Inflammatory macrophage (primary cell): ENCODE measurements around the gene TLR5.

Source experiments
- DNase-seq, 2 donors: peaks; one replicate each; pipeline ENCODE4 v3.0.0-alpha.2; 2020 to 2022

TLR5 gene

DNA sequence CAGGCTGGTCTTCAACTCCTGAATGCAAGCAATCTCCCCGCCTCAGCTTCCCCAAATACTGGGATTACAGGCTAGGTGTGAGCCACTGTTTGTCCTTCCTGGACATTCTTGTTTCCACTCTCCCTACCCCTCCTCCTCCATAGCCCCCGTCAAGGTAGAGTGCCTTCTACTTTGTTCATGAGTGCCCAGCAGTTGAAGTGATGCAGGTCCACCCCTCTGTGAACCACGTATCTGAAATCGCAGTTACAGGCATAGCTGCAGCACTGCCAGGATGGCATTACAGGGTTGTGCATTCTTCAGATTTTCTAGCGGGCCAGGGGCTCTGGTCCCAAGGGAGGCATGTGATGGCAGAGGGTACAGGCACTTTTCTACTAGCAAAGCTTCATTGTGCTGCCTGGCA, 7.4 kb upstream of the TLR5 start:
- DNase-seq: no peak

DNA sequence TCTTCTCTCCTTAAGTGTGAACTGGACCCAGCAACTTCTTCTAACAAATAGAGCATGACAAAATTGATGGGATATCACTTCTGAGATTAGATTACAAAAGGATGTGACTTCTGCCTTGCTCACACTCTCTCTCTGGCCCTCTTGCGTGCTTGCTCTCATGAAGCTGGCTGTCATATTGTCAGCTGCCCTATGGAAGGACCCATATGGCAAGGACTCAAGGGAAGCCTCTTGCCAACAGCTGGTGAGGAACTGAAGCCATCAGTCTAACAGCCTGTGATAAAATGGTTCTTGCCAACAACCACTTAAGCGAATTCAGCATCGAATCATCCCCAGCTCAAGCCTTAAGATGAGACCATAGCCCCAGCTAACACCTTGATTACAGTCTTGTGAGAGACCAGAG, 4.8 kb upstream of the TLR5 start:
- no peak for DNase-seq

DNA sequence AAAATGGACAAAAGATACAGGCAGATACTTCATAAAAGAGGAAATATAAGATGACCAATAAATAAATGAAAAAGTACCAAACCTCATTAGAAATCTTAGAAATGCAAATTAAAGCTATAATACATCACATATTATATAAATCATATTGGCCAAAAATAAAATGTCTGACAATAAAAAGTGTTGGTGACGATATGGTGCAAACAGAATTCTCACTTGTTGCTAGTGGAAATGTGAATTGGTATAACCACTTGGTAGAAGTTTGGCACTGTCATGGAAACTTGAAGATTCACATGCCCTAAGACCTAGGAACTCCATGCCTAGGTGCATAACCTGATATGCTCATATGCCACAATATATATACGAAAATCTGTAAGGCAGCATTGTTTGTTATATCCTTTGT, 4.4 kb upstream of the TLR5 start:
- no peak for DNase-seq

DNA sequence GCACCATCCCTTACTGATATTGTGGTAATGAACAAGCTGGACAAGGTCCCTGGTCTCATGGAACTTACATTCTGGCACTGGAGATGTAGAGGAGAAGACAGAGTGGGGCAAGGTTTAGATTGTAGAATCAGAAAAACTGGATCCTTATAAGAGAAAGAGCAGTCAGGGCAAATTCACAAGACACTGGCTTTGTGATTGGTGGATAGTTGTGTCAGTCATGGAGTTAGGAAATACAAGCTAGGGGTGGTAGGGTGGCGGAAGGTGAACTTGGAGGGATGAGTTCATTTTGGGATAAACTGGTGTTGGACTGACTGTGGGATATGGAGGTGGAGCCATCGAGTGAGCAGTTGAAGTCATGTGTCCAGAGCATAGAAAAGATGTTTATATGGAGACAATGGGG, 3.7 kb upstream of the TLR5 start:
- no peak for DNase-seq

DNA sequence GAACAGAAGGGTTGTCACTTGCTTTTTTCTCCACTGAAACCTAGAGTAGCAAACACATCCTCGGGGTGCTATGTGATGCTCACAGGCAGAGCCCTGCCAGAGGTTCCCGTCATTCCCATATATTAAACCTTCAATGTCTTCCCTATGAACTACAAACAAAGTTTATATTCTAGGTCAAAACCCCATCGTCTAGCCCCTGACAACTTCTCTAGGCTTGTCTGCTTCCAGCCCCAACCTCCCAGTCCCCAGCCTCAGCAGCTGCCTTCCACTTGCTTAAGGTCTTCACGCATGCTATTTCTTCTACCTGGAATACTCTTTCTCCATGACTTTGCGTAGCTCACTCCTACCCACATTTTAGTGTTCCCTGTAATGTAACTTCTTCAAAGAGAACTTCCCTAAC, 1.9 kb upstream of the TLR5 start:
- no peak for DNase-seq

DNA sequence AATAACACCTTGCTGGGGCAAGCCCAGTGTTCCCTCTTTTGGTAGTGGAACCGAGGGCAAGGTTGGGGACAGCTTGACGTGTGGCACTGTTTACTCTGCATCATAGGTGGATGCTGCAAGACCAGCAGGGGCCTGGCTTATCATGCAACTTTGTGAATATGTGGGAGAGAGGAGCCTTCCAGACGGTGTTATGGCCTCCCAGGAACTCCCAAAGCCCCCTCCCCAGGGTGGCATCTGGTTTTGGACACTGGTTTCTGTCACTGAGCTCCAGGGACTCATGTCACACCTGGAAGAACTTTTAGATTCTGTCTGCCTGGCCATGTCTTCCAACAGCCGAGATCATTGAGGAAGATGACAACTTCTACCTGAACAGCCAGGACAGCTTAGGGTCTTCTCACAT, 1.4 kb upstream of the TLR5 start:
- no peak for DNase-seq

DNA sequence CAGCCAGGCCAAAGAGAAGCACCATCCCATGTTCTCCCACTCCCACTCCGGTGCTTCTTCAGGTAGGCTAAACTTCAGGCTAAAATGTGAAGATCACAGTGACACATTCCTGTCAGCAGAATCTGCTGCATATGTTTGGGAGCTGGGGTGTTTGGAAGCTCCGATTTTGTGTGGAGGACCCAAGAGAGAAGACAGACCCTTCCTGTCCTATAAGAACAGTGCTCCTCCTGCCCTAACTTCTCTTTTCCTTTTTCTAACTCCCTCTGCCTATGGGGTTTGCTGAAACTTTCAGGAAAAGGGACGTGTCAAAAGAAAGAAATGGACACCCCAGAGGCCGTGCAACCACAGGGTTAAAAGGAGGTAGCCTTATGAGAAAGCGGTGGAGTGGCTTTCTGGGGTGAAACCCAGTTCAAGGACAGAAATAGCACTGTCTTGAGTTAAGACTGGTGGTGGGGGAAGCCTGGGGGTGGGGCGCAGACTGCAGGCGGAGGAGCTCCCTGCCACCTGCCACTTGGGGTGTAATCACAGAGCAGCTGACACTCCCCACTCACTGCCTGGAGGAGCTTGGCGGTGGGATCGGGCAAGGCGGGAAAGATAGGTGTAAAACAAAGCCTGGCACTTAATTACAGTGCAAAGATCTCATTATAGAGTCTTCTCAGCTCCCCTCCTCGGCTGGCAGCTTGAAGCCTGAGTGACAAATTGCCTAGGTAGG, 645 bp upstream of the TLR5 start:
- peak; percentile 54 to 70 for DNase-seq

DNA sequence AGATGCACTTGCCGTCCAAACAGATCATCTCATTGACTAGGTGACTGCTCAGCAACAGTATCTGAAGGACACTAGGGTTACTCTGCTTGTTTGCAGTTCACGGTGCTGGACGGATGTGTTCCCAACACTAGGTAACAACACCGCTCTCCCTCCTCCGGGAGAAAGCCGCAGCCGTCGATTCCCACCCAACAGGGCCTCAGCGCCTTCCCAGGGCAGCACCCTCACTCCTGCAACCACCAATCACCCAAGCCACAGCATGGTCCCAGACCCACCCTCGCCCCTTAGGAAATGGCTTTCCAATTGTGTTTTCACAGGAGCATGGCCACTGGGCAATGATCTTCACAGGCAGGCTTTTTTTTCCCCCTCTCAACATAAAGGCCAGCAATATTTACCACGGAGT, 779 bp downstream of the TLR5 start:
- no peak for DNase-seq

DNA sequence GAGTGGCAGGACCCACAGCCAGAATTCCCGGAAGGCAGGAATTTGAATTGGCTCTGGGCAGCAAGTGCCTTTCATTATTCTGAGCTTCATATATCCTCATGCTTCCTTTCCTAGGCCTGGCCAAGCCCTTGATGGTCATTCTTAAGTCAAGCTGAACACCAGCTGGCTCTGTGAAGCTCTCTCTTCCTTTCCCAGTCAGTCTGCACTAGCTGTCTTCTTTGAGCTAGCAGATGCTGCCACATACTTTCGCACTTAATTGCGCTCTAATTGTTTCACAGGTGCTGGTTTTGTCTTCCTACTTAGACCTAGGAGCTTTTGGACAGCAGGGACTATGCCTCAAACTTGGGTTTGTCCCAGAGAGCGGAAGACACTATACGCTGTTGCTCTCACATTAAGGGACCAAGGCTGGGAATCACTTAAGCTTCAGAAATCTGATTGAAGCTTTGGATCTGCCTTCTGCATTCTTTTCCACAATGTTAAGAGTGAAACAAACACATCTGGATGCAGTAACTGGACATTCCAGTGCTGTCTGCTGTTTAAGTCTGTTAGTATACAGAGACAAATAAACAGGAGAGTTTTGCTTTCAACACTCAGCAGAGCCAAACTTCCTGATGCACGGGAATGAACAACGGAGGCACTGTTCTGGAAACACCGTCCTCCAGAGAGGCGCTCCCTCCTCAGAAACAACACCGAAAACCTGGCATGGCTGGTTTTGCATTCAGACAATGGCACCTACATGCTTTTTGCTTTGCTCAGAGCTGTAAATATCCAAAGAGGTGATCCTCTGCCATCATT, 2.2 kb downstream of the TLR5 start:
- DNase-seq: no peak

DNA sequence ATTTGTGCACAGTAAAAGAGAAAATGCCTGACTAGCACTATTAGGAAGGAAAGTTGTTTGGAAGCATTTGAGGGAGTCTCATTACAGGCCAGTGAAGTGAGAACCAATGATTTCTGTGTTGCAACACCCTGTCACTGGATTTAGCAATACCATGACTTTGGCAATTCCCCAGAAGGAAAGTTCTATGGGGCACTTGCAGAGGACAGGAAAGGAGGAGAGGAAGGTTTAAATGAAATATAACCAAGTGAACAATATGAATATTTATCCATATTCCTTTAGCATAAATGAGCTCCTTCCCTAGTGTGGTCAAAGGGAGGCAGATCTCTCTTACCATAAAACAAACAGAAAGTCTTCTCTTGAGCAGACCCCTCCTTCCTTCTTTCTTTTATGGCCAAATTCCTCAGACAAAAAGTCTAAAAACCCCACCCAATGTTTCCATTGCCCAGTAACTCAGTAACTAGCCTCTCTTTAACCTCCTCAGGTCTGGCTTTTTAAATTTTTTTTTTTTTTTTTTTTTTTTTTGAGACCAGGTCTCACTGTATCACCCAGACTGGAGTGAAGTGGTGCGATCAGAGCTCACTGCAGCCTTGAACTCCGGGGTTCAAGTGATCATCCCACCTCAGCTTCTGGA, 5.5 kb downstream of the TLR5 start:
- DNase-seq: peak; percentile 78 to 88

DNA sequence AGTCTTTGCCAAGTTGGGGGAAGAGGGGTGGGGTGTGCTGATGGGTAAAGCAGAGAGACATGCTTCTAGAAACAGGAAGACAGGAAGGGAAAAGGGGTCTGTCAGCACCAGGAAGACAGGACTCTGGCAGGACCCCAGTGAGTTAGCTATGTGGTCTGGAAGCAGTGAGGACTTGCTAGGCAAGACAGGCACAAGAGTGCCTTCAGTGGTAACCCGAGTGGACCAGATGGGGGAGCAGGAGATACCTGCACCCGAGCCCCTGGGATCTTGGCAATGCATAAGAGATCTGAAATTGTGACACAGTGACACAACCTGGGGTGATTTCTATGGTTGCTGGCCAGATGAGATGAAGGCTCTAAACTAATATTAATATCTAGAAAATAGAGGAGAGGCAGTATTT, 7.0 kb downstream of the TLR5 start:
- DNase-seq: no peak

DNA sequence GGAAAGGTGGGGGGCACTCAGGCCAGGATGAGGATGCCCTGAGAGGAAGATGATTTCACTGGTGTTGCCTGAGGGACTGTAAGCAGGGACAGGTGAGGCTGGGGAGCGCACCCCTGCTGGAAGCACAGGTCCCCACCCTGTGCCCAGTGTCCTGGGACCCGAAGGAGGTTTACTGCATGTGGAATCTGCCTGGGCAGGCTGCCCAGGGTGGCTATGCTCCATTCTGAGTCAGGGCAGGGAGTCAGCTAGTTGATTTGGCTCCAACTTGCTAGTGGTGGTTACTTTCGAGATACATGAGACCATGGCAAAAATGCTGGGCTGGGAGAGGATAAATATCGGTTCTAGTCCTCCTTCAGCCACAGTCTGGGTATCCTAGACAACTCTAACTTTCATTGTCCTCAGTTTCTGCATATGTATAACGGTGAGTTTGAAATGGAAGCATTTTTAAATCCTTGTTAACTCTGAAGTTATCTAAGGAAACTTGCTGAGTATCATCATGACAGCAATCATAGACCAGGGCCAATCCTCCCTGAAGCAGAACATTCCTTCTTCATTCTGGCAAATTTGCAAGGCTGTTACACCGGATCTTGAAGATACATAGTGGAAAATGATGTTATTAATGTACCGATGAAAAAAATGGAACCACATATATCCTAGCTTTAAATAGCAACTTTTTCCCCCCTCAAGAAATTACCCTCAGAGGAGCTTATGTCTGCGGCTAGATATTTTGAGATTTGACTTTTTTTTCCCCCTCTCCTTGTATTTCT, 7.7 kb downstream of the TLR5 start:
- no peak for DNase-seq

DNA sequence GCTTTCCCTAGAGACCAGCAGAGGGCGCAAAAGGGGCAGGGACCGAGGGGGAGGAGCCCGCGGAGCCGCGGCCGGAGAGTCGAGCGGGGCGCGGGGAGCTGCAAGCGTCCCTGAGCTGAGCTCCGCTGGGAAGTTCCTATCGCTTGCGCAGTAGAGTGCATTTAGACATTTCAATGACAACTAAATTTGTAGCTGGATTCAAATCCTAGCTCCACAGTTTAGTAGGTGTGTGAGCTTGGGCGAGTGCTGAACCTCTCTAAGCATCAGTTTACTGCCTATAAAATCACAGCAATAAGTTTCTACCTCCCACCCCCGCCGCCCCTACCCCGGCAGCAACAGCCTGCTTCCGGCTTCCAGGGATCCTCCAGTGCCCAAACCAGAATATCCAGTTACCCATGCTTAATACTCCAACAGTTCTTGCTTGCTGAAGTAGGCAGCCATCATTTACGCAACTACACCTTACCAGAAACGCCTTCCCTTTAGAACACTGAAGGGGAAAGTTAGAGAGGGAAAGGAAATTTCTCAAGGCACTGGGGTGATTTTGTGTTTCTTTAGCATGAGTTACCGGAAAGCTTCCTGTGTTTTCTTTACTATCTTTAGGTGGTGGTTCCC, 9.1 kb downstream of the TLR5 start:
- peak; percentile 86 to 89 for DNase-seq

DNA sequence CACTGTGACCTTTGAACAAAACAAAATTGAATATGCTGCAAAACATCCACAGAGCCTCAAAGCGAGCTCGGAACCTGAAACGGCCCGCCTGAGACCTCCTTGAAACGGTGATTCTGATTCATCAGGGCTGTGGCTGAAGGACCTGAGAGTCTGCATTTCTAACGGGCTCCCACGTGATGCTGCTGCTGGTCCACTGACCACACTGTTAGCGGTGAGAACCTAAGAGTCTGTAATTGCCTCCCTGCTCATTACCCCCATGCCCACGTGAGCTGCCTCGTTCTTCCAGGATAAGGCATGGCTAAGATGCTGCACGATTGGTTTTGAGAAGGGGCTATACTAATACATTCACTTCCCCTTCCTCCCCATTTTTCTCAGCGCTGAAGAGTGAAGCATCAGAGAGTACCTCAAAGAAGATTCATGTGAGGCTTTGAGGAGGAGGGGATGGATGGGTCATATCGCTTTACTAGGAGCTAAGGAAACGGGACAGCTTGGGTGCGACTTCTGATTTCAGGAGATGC, 9.7 kb downstream of the TLR5 start:
- no peak for DNase-seq

DNA sequence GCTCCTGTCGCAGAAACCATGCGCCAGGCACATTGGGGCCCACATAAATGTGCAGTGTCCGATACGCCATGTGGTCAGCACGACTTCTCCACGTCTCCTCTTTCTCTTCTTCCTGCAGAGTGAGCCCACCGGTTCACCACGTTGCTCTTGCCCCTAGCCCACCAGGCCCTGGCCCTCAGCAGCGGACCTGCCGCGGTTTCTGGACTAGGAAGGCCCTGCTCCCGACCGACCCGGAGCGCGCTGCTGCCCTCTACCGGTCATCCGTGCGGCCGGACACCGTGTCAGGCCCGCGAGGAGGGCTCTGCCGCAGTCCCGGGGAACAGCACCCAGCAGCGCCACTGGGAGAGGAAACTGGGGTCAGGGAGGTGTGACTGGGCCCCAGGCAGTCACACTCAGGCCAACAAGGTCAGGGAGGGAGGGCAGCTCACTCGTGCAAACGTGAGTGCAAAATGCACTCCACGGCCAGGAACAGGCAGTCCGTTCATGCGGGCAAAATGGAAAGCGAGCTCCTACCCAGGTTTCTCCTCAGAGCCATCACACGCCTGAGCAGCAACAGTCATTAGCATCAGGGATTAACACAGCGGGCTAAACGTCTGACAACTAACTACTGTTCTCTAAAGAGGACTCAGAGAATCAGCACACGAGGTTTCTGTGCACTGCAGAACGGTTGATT, 13.7 kb downstream of the TLR5 start:
- peak; percentile 55 to 63 for DNase-seq

DNA sequence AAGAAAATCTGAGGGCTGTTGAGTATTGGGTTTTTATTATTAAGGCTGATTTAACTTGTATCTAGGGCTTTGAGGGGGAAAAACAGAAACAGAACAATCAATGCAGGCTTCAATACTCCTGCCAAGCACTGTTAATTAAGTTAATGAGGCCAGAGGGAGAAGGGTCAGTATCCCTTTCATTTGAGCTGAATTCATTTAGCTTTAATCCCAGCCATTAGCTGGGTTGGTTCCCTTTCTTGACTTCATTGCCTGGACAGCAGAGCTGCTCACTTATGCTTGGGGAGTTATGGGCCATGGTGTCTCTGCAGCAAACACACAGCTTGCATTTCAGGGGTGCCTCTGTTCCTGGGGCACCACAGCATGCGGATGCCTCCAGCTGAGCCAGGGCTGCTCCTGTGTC, 16.3 kb downstream of the TLR5 start:
- no peak for DNase-seq

DNA sequence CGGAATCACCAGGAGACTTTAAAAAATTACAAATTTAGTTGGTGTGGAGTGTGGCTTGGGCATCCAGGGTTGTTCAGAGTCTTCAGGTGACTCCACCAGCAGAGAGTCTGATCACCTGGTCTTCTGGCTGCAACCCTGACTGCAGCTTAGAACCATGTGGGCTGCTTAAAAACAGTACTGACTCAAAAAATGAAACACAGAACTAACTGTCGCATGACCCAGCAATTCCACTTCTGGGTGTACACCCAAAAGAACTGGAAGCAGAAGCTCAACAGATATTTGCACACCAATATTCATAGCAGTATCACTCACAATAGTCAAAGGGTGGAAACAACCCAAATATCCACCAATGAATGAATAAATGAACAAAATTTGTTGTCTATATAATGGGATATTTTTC, 17.3 kb downstream of the TLR5 start:
- DNase-seq: peak; percentile 54 to 68

DNA sequence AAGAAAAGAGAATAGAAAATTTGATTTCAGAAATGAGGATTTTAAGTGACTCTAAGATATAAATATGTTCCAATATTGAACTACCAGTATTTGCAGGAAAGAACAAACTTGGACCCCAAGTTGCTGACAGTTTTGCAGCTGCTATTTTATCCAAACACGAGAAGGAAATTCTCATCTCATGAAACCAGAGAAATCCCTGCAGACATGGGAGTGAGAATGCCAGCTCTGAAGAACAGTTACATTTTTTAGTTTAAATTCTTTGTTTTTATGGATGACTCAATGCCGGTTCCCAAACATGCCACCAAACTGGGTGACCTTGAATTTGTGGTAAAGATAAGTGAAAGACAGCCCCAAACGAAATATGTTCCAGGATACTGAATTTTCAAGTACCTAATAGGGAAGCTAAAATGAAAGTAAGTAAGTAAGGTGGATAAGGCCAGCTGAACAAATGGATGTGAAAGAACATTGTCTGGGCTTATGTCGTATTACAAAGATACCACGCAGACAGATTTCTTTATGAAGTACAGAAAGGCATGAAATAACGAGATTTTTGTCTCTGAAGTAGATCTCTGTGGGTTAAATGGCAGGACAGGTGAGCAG, 19.9 kb downstream of the TLR5 start:
- no peak for DNase-seq

DNA sequence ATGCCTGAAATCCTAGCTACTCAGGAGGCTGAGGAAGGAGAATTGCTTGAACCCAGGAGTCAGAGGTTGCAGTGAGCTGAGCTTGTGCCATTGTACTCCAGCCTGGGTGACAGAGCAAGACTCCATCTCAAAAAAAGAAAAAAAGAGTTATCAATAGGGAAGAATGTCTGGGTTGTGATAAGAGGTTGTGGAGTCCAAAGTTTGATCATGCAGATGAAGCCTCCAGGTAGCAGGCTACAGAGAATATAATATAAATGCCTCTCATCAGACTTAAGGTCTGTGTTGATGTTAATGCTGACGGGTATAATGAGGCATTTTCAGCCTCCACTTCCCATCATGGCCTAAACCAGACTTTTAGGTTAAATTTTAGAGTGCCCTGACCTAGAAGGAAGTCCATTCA, 24.6 kb downstream of the TLR5 start:
- no peak for DNase-seq

DNA sequence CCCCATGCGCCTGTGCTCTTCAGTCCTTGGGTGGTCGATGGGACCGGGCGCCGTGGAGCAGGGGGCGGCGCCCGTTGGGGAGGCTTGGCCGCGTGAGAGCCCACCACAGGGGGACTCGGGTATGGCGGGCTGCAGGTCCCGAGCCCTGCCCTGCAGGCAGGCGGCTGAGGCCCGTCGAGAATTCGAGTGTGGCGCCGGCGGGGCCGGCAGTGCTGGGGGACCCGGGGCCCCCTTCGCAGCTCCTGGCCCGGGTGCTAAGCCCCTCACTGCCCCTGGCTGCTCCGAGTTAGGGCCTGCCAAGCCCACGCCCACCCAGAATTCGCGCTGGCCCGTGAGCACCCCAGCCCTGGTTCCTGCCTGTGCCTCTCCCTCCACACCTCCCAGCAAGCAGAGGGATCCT, 26.1 kb downstream of the TLR5 start:
- DNase-seq: no peak

DNA sequence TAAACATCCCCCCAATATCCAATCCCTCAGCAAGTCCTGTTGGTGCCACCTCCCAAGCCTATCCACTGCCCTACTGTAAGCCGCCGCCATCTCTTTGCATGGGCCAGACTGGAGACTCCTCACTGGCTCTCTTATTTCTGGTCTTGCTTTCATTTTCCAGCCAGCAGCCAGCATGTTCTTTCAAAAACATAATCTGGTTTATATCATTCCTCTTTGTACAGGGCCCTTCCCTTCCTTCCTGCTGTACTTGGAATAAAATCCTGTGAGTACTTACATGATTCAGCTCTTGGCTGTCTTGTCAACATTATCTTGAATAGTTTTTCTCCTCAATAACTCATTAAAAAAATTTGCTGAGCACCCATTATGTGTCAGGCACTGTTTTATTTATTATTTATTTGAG, 28.2 kb downstream of the TLR5 start:
- DNase-seq: no peak

DNA sequence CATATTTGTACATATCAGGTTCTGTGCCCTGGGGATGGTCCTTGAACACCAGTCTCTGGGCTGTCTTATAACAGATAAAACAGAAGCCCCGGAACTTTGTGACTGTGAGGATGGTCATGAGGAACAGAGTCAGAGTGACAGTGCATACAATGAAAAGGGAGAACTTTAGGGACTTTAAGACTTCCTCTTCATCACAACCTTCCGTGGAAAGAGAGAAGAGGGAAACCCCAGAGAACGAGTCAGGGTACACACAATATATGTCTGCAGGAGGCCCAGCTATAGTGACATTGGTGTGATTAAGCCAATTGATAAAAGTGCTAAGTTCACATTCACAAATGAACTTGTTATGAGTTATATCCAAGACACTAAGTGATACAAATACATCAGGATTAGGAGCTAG, 32.1 kb downstream of the TLR5 start:
- peak; percentile 11 to 43 for DNase-seq
